Liver (tissue), 3 donors: ENCODE measurements around the gene GJC3.

Experiments
- CTCF ChIP-seq: fragments of 150-350 bp; IDR thresholded peaks from 2 replicates; pipeline ENCODE4 v1.5.1; 2017; ENCODE audit warnings: improper control_type of control experiment, low read depth, low read length; ENCODE audit not compliant: missing input control
- GABPA ChIP-seq, 2 donors: IDR thresholded peaks in 1 of 2; conservative IDR thresholded peaks in 1 of 2; 2 replicates each; pipeline ENCODE4 v1.6.1; 2016; ENCODE audit warnings: antibody characterized with exemption in 2 of 2, mild to moderate bottlenecking in 1 of 2, moderate library complexity in 1 of 2
- JUND ChIP-seq, 2 donors: IDR thresholded peaks; 2 replicates each; pipeline ENCODE4 v1.6.1; 2016; ENCODE audit warnings: antibody characterized with exemption in 2 of 2
- RAD21 ChIP-seq, 2 donors: IDR thresholded peaks; 2 replicates each; pipeline ENCODE4 v1.6.1; 2016; ENCODE audit warnings: antibody characterized with exemption in 2 of 2, mild to moderate bottlenecking in 2 of 2
- RXRA ChIP-seq, 2 donors: IDR thresholded peaks; 2 replicates each; pipeline ENCODE4 v1.6.1; 2017 to 2018; ENCODE audit warnings: antibody characterized with exemption in 2 of 2, mild to moderate bottlenecking in 1 of 2
- SP1 ChIP-seq: IDR thresholded peaks from 2 replicates; pipeline ENCODE4 v1.6.1; 2018; ENCODE audit warnings: antibody characterized with exemption, mild to moderate bottlenecking
- YY1 ChIP-seq: IDR thresholded peaks from 2 replicates; pipeline ENCODE4 v1.6.1; 2016; ENCODE audit warnings: antibody characterized with exemption, mild to moderate bottlenecking
- donor health status: healthy.
- donor health status: healthy.

DNA sequence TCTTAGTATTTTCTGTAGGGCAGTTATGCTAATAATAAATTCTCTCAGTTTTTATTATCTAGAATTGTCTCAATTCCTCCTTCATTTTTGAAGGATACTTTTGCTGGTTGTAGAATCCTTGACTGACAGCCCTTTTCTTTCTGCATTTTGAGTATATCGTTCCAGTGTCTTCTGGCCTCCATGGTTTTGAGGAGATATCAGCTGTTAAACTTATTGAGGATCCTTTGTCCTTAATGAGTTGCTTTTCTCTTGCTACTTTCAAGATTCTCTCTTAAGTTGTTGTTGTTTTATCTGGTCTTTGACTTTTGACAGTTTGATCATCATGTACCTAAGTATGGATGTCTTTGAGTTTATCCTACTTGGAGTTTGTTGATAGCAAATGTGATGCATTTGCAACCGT is 8.9 kb upstream of the GJC3 start:
- TF ChIP-seq CTCF (no peak), RAD21 (IDR thresholded peaks at IDR 0.05) (no peak), RXRA (IDR thresholded peaks at IDR 0.05) (no peak), YY1 (no peak), JUND (IDR thresholded peaks at IDR 0.05) (no peak), GABPA (IDR thresholded peaks at IDR 0.05 in 1 of 2, conservative IDR thresholded peaks at IDR 0.05 in 1 of 2) (no peak), SP1 (no peak)
